ENCODE results near the gene CST9.

GRCh38 chr20:23566199-23566932 lies 39.4 kb downstream of the CST9 start:
- TF ChIP-seq CTCF (IDR thresholded peaks at IDR 0.05 in 8 of 11, conservative IDR thresholded peaks at IDR 0.05 in 3 of 11) (no peak), POLR2A (IDR thresholded peaks at IDR 0.05) (no peak), POLR2AphosphoS5 (IDR thresholded peaks at IDR 0.05) (no peak)
